Neutrophil (primary cell): Measurements from ENCODE around the gene MYL10.

Experiments
- H3K27ac ChIP-seq: fragments of 200-600 bp; sonication (generic); 2 replicates; pipeline ENCODE4 v1.5.1; 2016; ENCODE audit warnings: mild to moderate bottlenecking, moderate library complexity
- H3K27me3 ChIP-seq: fragments of 200-600 bp; sonication (generic); 2 replicates; pipeline ENCODE4 v1.6.0; 2016; ENCODE audit warnings: mild to moderate bottlenecking
- H3K36me3 ChIP-seq: fragments of 200-600 bp; sonication (generic); 2 replicates; pipeline ENCODE4 v1.5.1; 2017
- H3K4me1 ChIP-seq, 2 experiments: fragments of 200-600 bp in 1 of 2; sonication (generic) in 1 of 2; 1 replicate in 1 of 2; 2 replicates in 1 of 2; pipeline versions ENCODE4 v1.5.1 to v1.6.1; 2013 to 2016; ENCODE audit warnings: low read depth in 1 of 2, low read length in 1 of 2, mild to moderate bottlenecking in 1 of 2, moderate library complexity in 1 of 2; ENCODE audit not compliant: control insufficient read depth in 1 of 2, insufficient read depth in 1 of 2
- H3K4me3 ChIP-seq, 2 experiments: fragments of 200-600 bp in 1 of 2; sonication (generic) in 1 of 2; 1 replicate in 1 of 2; 2 replicates in 1 of 2; pipeline ENCODE4 v1.5.1; 2013 to 2016; ENCODE audit warnings: low read depth in 1 of 2, low read length in 1 of 2, mild to moderate bottlenecking in 1 of 2, moderate library complexity in 1 of 2
- H3K9me3 ChIP-seq: fragments of 200-600 bp; sonication (generic); 2 replicates; pipeline ENCODE4 v1.5.1; 2016
- TF ChIP-seq, protein P1 (sequence below): fragments of 200-600 bp; sonication (generic); IDR thresholded peaks from 2 replicates; pipeline ENCODE4 v1.5.1; 2016; ENCODE audit warnings: antibody characterized with exemption

The MYL10 gene

DNA sequence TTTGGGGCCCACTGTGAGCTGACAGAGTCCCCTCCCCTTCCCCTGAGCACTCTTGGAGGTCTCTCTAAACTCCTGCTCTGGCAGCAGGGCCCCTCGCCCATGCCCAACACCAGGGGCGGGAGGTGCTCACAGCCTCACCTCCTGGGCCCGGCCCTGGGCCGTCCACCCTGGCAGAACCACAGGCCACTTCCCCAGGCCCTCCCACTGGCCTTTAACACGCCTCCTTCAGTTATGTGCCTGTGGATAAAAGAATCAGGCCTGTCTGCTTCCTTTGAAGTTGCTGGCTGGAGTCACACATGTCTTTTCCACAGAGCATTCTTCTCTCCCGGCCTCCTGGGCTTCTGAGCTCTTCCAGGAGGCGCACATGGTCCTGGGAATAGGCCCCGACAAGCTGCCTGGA, 10.2 kb downstream of the MYL10 start:
- Histone ChIP-seq H3K9me3 (no peaks in the 10 kb centered on the region), H3K4me1 (no peaks in the 10 kb centered on the region), H3K27me3 (peaks cover 4% of the 10 kb centered on the region), H3K4me3 (no peak overlapping the region), H3K36me3 (no peaks in the 10 kb centered on the region), H3K27ac (no peak overlapping the region)
- TF ChIP-seq, protein P1, sequence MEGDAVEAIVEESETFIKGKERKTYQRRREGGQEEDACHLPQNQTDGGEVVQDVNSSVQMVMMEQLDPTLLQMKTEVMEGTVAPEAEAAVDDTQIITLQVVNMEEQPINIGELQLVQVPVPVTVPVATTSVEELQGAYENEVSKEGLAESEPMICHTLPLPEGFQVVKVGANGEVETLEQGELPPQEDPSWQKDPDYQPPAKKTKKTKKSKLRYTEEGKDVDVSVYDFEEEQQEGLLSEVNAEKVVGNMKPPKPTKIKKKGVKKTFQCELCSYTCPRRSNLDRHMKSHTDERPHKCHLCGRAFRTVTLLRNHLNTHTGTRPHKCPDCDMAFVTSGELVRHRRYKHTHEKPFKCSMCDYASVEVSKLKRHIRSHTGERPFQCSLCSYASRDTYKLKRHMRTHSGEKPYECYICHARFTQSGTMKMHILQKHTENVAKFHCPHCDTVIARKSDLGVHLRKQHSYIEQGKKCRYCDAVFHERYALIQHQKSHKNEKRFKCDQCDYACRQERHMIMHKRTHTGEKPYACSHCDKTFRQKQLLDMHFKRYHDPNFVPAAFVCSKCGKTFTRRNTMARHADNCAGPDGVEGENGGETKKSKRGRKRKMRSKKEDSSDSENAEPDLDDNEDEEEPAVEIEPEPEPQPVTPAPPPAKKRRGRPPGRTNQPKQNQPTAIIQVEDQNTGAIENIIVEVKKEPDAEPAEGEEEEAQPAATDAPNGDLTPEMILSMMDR = no peak

DNA sequence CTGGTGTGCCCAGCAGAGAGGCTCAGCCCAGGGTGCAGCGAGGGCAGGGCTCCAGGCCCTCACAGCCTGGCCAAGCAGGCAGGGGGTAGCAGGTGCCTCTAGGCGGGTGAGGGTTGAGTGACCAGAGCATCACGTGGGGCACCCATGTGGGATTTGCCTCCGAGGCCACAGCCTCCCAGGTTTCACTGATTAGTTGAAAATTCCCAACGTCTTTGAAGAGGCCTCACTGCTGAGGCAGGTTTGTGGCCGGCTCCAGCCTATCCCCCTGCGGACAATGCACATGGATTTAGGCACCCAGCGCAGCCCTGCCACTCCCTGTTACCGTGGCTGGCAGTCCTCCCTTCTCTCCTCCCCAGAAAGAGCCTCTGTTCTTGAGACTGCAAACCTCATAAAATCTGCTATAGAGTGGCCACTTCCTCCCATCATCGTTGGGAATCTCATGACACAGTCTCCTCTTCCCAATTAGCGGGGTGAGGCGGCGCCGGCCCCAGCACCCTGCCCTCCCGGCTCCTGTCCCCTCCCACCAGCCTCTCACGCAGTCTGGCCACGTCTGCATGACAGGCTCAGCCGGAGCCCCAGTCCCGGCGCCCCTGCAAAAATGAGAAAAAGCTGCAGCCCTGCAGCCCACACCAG, 10.8 kb downstream of the MYL10 start:
- no peak overlapping the region for H3K27ac ChIP-seq
- H3K9me3 ChIP-seq = no peaks in the 10 kb centered on the region
- no peaks in the 10 kb centered on the region for H3K4me1 ChIP-seq
- TF ChIP-seq, protein P1 = no peak
- no peaks in the 10 kb centered on the region for H3K36me3 ChIP-seq
- no peak overlapping the region for H3K4me3 ChIP-seq
- H3K27me3 ChIP-seq = no peaks in the 10 kb centered on the region

DNA sequence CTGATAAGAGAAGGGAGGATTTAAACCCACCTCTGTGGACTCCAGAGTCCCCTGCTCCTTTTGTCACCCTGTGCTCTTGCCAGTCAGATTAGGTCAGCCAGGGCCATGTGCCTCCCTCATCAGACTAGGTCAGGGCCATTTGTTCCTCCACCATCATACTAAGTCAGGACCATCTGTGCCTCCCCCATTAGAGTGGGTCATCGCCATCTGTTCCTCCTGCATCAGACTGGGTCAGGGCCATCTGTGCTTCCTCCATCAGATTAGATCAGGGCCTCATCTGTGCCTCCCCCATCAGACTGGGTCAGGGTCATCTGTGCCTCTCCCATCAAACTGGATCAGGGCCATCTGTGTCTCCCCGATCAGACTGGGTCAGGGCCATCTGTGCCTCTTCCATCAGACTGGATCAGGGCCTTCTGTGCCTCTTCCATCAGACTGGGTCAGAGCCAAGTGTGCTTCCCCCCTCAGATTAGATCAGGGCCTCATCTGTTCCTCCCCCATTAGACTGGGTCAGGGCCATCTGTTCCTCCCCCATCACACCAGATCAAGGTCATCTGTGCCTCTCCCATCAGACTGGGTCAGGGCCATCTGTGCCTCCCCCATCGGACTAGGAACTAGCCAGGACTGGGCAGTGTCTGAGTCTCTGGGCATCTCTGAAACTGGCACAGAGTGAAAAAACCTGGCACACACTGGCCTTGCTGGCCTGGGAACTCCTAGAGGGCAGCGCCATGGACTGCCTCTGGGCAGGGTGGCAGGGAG, 11.5 kb downstream of the MYL10 start:
- no peak overlapping the region for H3K27ac ChIP-seq
- H3K27me3 ChIP-seq = no peaks in the 10 kb centered on the region
- no peaks in the 10 kb centered on the region for H3K36me3 ChIP-seq
- H3K9me3 ChIP-seq = no peaks in the 10 kb centered on the region
- no peak overlapping the region for H3K4me3 ChIP-seq
- H3K4me1 ChIP-seq = no peaks in the 10 kb centered on the region
- TF ChIP-seq, protein P1 = no peak

DNA sequence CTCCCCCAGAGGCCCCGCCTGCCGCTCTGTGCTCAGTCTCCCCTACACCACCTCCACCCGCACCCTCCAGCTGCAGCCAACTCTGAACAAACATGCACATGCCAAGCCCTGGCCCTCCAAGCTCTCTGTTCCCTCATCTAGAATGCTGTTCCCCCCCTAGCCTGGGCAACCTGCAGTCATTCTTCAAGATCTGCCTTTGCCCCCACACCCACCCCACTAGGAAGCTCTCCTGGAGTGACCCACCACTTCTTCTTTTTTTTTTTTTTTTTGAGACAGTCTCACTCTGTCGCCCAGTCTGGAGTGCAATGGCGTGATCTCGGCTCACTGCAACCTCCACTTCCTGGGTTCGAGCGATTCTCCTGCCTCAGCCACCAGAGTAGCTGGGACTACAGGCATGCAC, 13.7 kb downstream of the MYL10 start:
- H3K27me3 ChIP-seq = no peaks in the 10 kb centered on the region
- no peaks in the 10 kb centered on the region for H3K4me1 ChIP-seq
- no peak overlapping the region for H3K4me3 ChIP-seq
- TF ChIP-seq, protein P1 = no peak
- no peaks in the 10 kb centered on the region for H3K36me3 ChIP-seq
- no peaks in the 10 kb centered on the region for H3K9me3 ChIP-seq
- no peak overlapping the region for H3K27ac ChIP-seq

DNA sequence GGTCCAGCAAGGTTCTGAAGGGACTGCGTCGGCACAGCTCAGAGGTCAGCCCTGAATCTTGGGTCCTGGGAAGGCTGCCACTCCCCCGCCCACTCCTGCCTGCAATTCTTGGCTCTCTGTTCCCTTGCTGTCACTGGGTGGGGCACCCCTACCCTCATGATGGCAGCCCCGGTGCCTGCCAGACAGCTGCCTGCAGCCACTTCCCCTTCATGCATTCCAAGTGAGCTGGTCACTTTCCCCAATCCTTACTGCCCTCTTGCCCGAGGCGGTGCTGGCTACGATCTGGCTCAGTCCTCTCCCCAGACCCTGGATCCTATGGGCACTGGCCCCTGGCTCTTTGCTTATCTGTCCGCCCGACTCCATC, 14.2 kb downstream of the MYL10 start:
- Histone ChIP-seq H3K4me3 (no peak overlapping the region), H3K36me3 (no peaks in the 10 kb centered on the region), H3K27ac (no peak overlapping the region), H3K9me3 (no peaks in the 10 kb centered on the region), H3K4me1 (no peaks in the 10 kb centered on the region), H3K27me3 (no peaks in the 10 kb centered on the region)
- TF ChIP-seq, protein P1 = no peak
